GM15510 (cell line): ENCODE measurements around the gene GATAD2B.

Source experiments
- POLR2A ChIP-seq: IDR thresholded peaks from 3 replicates; pipeline ENCODE4 v1.6.1; 2011; ENCODE audit warnings: borderline replicate concordance; ENCODE audit not compliant: insufficient read length; ENCODE audit errors: extremely low read depth

GATAD2B gene

DNA sequence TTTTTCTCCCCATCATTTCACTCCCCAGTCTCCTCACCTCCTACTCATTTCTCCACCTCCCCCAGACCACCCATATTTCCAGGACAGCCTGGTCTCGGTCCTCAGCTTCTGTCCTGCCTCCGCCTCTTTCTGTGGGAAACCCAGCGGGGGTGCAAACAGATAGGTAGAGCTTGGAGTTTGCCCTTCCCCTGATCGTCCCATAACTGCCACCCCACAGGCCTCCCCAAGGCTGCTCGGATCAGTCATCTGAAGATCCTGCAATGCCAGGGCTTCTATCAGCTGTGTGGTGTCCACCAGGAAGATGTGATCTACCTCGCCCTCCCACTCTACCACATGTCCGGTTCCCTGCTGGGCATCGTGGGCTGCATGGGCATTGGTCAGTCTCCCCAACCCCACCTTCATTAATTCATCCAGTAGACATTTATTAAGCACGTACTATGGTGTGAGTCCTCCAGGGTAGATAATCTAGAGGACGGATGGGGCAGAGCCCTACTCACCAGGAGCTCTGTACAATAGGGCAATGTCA is 145.9 kb downstream of the GATAD2B start:
- no peak for TF ChIP-seq POLR2A

DNA sequence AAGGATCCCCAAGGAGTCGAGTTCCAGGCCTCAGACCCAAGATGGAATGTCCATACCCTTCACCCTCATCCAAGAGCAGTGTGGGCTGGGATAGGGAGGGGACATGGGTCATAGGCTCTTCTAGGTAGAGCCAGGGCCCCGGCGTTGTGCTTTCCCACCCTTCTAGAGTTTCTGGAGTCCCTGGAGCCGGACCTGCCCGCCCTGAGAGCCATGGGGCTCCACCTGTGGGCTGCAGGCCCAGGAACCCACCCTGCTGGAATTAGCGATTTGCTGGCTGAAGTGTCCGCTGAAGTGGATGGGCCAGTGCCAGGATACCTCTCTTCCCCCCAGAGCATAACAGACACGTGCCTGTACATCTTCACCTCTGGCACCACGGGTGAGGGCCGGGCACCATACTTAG is 146.4 kb downstream of the GATAD2B start:
- no peak for TF ChIP-seq POLR2A

DNA sequence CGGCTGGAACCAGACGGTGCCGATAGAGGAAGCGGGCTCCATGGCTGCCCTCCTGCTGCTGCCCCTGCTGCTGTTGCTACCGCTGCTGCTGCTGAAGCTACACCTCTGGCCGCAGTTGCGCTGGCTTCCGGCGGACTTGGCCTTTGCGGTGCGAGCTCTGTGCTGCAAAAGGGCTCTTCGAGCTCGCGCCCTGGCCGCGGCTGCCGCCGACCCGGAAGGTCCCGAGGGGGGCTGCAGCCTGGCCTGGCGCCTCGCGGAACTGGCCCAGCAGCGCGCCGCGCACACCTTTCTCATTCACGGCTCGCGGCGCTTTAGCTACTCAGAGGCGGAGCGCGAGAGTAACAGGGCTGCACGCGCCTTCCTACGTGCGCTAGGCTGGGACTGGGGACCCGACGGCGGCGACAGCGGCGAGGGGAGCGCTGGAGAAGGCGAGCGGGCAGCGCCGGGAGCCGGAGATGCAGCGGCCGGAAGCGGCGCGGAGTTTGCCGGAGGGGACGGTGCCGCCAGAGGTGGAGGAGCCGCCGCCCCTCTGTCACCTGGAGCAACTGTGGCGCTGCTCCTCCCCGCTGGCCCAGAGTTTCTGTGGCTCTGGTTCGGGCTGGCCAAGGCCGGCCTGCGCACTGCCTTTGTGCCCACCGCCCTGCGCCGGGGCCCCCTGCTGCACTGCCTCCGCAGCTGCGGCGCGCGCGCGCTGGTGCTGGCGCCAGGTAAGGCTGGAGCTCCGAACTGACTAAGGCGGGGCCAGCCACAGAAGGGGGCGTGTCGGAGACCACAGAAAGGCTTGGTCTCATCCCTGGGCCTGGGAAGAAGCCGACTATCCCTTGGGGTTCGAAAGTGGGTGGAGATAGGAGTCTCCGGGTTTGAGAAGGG is 147.1 kb downstream of the GATAD2B start:
- peak; percentile 51 for TF ChIP-seq POLR2A

DNA sequence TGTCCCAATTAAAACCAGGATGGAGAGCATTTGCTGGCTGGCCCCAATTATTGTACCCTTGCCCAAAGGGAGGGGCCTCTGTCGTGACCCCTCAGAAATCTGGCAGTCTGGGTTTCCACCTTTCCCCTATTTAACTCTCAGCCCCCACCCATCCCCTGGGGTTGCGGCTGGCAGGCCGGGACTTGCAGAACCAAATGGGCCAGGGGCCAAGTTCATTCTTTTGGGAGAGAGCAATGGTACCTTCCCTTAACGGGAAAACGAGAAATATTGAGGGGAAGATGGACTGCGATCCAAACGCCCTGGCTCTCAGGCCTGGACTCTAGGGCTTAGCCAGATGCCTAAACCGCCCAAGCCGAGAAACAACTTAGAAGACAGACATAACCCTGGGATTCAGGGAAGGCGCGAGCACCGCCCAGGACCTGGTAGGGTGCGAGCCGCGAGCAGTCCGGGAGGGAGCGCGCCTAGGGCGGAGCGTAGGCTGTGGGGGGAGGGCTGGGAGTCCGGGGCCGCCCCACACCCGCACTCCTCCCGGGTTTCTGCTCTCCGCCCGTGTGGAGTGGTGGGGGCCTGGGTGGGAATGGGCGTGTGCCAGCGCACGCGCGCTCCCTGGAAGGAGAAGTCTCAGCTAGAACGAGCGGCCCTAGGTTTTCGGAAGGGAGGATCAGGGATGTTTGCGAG is 147.9 kb downstream of the GATAD2B start, which contains the start of gene SLC27A3:
TSS of gene SLC27A3 (plus strand) at position 628 of the 678 bp plus-strand sequence. CDS start 91 bp downstream, outside the sequence.
- TF ChIP-seq POLR2A, result no peak

DNA sequence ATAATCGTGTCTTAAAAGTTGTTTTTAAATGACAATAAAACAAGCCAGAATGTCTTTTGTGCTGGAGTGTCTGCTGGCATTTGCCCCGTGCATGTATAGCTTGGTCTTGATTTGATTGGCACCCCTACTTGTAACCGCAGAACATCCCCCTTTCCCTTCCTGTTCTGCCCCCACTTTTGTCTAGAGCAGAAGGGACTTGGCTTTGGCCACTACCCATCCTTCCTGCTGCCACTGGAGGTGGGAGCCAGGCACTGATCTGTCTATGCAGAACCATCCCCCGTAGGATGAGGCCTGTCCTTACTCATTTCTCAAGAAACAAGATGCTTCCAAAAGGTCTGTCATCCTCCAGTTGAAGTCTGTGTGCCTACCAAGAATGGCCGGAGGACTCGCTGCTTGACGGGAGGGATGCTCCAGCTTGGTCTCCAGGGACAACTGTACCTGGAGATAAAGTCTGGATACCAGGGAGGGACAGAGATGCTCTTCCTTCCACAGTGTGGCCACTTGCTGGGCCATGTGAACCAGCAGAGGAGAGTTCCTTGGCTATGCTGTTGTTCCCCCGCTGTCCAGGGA is 148.7 kb downstream of the GATAD2B start:
- TF ChIP-seq POLR2A, result no peak

DNA sequence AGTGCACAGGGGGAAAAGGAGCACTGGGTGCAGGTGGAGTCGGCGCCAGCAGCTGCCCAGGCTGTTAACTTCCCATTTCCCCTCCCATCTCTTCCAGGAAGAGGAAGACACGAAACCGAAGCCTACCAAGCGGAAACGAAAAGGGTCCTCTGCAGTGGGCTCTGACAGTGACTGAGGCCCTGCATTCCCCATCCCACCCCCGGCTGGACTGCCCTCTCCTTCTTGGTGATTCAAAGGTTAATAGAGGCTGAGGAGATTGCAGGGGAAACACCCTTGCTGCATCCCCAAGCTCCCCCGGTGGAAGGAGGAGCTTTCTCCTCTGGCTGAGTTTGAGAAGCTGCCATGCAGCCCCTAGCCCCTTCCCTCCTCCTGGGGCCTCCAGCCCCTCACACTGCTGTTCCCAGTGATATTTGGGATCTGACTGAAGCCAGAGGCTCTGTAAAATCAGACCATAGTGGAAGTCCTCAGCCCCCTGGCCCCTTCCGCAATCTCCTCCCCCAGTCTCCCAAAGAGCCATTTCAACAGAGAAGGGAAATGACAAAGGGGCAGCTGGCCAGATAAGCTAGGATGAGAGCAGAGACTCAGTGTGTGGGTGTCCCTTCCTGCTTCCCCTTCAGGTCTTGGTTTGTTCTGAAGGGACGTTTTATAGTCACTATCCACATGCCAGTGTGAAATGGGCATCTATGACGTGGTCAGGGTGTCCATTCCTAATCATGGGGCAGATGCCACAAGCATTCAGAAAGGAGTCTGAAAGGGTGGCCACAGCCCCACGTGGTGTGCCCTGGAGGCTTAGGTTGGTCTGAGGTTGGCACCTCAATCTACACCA is 149.5 kb downstream of the GATAD2B start:
- no peak for TF ChIP-seq POLR2A

DNA sequence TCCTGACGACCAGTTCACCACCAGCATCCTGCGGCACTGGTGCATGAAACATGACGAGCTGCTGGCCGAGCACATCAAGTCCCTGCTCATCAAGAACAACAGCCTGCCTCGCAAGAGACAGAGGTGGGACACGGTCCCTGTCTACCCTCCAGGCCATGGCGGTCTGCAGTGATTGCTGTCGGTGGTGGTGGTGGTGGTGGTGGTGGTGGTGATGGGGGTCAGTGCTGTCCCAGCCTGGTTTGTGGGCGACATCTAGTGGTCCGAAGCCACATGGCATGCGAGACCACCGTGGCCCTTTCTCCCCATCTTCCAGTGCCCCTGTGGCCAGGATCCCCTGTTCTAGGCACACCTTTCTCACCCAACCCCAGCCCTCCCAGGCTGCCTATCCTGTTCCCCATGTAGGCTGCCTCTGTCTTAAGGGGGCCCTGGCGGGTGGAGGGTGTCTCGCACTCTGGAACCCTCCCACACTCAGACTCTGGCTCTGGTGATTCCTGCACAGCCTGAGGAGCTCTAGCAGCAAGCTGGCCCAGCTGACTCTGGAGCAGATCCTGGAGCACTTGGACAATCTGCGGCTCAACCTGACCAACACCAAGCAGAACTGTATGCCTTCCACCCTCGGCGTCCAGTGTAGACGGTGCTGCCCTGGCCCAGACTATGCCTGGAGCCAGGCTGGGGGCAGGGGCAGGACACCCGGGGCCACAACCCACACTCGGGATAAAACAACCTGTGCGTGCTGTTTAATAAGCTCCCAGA is 150.8 kb downstream of the GATAD2B start:
- TF ChIP-seq POLR2A, result no peak

DNA sequence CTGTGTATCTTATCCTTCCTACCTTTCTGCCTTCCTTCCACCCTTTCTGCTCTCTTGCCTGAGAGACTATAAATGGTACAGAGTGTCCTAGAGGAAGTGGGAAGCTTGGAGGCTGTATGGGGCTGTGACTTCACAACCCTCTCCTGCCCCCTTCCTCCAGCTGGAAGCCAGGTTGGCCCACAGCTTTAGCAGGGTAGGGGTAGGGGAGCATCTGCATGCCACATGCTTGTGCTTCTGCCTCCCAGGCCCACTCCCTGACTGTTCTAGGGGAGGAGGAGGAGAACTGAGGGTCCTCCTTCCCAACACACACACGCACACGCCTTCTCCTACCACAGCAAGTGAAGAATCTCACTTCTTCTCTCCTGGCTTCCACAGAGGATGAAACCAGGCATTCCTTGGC is 151.5 kb downstream of the GATAD2B start:
- TF ChIP-seq POLR2A, result no peak

DNA sequence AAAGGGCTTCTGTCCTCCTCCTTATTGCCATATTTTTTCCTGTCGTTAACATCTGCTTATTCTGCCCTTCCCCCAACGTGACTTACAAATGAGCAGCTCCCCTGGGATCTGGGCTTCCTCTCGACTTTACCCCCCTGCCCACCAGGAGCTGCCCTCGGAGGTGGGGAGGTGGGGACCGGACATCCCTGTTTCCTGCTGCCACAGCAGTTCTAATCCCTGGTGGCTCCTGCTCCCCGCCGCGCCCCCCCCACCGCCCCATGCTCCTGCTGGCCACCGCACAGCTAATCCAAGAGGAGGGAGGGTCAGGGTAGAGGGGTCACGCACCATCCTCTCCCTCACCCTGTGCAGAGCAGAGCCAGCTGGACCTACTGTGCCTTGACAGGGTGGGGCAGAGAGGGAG is 152.0 kb downstream of the GATAD2B start:
- TF ChIP-seq POLR2A, result no peak

DNA sequence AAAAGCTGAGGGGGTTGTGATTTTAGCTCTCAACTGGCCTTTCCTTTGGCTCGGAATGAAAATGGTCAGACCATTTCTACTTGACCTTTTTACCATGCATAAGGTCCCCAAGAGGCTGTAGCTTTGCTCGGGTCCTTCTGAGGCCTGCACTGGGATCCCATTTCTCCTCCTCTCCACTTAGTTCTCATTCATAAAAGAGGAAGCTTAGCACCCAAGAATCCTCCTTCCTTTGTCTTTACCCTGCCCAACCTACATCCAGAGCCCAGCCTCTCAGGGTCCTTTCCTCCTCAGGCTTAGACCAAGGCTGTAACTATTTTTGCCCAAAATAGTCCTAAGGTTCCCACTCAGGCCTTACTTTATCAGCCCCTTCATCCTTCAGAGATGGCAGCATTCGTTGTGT is 153.6 kb downstream of the GATAD2B start:
- no peak for TF ChIP-seq POLR2A

DNA sequence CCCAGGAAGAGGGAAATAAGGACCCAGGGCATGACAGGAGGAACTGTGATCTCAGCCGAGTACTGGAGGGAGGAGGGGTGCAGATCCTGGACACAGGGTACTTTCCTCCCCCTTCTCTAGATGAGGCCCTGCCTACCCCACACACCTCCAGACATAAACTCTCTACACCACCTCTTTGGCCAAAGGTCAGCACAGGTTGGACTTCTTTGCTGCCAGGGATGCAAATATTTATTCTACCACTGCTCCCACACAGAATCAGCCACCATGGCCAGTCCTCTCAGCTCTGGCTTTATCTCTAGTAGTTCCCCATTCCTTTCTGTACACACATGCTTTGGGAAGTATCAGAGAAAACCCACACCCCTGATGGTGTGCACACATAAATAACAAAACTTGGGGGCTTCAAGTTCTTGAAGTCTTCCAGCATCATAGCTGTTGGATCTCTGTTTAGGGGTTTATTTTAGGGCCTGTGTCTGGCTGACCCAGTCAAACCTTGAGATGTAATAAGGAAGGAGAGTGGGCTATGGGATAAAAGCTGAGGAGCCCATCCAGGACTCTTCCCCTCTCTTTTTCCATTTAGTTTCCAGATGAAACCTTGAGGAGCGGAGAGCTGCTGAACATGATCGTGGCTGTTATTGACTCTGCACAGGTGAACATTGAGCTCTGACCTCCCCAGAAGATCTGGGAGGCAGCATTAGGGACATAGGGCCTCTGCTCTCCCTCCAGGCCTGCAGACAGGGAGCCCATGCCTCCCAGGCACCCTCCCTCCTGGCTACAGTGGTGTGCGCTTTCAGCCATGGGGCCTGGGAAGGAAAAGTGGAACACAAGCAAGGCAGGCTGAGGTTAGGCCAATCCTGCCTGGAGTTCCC is 154.2 kb downstream of the GATAD2B start:
- TF ChIP-seq POLR2A, result no peak

DNA sequence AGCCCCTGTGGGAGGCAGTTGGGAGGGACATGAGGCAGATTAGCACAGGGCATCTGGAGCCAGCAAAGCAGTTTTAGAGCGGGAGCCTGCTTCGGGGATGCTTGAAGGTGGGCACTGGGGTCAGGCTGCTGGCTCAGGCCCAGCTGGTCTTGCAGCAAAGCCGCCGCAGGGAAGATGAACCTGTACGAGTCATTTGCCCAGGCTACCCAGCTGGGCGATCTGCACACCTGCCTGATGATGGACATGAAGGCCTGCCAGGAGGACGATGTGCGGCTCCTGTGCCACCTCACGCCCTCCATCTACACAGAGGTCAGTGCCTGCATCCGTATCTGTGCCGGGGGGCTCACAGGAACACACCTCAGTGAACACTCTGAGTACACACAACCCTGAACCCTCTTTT is 155.3 kb downstream of the GATAD2B start:
- no peak for TF ChIP-seq POLR2A

DNA sequence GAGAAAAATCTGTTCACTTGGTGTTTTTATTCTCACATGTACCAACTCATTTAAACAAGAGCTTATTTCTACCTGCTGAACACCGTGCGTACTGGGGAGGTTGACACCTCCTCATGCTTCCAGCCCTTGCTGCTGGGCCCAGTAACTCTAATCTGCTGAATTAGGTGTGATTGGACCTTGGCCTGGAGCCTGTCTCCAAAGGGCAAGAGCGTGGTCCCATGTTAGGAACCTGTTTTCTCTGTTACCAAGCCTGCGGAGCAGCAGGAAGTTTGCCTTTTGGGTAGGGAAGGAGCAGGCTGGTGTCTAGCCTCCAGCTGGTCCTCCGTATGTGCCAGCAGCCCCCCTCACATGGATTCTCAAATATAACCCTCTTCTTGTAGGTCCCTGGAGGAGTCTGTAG is 158.5 kb downstream of the GATAD2B start:
- no peak for TF ChIP-seq POLR2A

DNA sequence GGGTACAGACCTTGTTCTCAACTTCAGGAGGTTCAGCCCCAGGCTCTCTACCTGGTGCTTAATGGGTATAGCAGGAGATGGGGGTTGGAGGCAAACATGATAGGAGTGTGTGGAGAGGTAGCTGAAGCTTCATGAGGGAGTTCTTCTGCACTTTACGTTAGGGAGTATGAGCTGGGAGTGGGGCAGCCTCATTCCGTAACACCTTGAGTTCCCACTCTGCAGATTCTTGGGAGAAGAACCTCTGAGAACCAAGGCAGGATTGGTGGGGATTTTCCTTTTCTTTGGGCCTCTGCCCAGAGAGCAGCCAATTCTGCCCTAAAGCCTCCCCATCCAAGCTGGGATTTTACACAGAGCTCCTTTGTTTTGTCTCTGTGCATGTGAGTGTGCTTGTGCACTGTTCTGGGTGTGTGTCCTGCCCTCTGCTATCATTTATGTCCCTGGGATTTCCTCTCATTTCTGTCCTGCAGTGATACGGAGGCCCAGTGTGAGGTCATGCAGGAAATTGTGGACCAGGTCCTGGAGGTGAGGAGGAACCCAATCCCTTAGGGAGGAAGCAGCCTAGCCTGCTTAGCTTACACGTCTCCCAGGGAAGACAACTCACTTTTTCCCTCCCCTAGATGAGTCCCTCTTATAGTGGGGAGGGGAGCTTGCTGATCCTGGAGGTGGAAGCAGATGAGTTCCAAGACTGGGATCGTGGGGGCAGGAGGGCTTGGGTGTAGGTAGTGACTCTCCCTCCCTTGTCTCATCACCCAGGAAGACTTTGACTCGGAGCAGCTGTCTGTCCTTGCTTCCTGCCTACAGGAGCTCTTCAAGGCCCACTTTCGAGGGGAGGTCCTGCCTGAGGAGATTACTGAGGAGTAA is 159.2 kb downstream of the GATAD2B start:
- TF ChIP-seq POLR2A, result no peak
